GM12878 (cell line): ENCODE measurements around the gene ZNF408. TPM values are rescaled to one million over a fixed set of nuclear protein-coding genes. Genes with fewer than 3 reads are reported as not detected.

Experiments used
- CHD4 ChIP-seq: fragments of 200-600 bp; sonication (generic); IDR thresholded peaks from 2 replicates; pipeline ENCODE4 v1.6.1; 2016; ENCODE audit warnings: mild to moderate bottlenecking
- IRF5 ChIP-seq: fragments of 450-650 bp; IDR thresholded peaks from 2 replicates; pipeline ENCODE4 v1.6.1; 2017; ENCODE audit warnings: borderline replicate concordance
- NBN ChIP-seq: fragments of 450-650 bp; IDR thresholded peaks from 2 replicates; pipeline ENCODE4 v1.6.1; 2016
- NFIC ChIP-seq: IDR thresholded peaks from 2 replicates; pipeline ENCODE4 v1.6.1; 2012; ENCODE audit warnings: low read depth, mild to moderate bottlenecking, inconsistent platforms, low read length, moderate library complexity
- SREBF2 ChIP-seq: IDR thresholded peaks from 2 replicates; pipeline ENCODE4 v1.6.1; 2012; ENCODE audit warnings: mild to moderate bottlenecking, low read length
- ZBTB33 ChIP-seq: fragments of 450-650 bp; IDR thresholded peaks from 2 replicates; pipeline ENCODE4 v1.6.1; 2017; ENCODE audit warnings: mild to moderate bottlenecking
- ZSCAN29 ChIP-seq: fragments of 450-650 bp; IDR thresholded peaks from 2 replicates; pipeline ENCODE4 v1.6.1; 2017; ENCODE audit warnings: mild to moderate bottlenecking, moderate library complexity
- polyA plus RNA-seq, 11 experiments: library from polyadenylated mRNA; depleted of rRNA in 4 of 11; unstranded in 6 of 11; stranded (reverse) in 5 of 11; fragments of >200 nt; fragmentation: Nextera tagmentation in 4 of 11; fragmentation: Illumina TruSeq in 1 of 11; extraction: Ambion mirVana in 4 of 11; extraction: Trizol in 1 of 11; gene quantifications; 1 replicate in 1 of 11; 2 replicates in 10 of 11; pipeline versions ENCODE4 v1.2.1 to v1.2.3, GENCODE V29; 2011 to 2016; ENCODE audit warnings: inconsistent platforms in 2 of 11, missing spikeins in 2 of 11, low read depth in 1 of 11
- total RNA-seq, 4 experiments: library from RNA; depleted of rRNA in 3 of 4; stranded (reverse); fragments of >200 nt in 3 of 4; fragmentation: Illumina TruSeq in 1 of 4; extraction: Trizol in 1 of 4; gene quantifications; 2 replicates each; pipeline versions ENCODE4 v1.2.1 to v1.2.3, GENCODE V29; 2013 to 2021
- TF ChIP-seq, protein P1 (sequence below): IDR thresholded peaks from 2 replicates; pipeline ENCODE4 v1.6.1; 2012; ENCODE audit warnings: mild to moderate bottlenecking, low read depth, low read length
- TF ChIP-seq, protein P2 (sequence below), 3 experiments: IDR thresholded peaks in 2 of 3; conservative IDR thresholded peaks in 1 of 3; 2 replicates each; pipeline ENCODE4 v1.5.1; 2011; ENCODE audit warnings: low read depth in 3 of 3, low read length in 3 of 3, mild to moderate bottlenecking in 3 of 3, control low read depth in 2 of 3, moderate library complexity in 2 of 3, inconsistent platforms in 1 of 3, mixed read lengths in 1 of 3; ENCODE audit not compliant: control insufficient read depth in 2 of 3, insufficient read depth in 1 of 3; ENCODE audit errors: extremely low read depth in 1 of 3
- TF ChIP-seq, protein P3 (sequence below): fragments of 450-650 bp; IDR thresholded peaks from 2 replicates; pipeline ENCODE4 v1.6.1; 2016; ENCODE audit warnings: mild to moderate bottlenecking

The ZNF408 gene
- total and polyA plus RNA-seq, 10 of the 15 experiments (the other 5 are each of a cell fraction or from before 2014, with no cell fraction given) = 0.19 to 11.3 (median 7.2) TPM

DNA sequence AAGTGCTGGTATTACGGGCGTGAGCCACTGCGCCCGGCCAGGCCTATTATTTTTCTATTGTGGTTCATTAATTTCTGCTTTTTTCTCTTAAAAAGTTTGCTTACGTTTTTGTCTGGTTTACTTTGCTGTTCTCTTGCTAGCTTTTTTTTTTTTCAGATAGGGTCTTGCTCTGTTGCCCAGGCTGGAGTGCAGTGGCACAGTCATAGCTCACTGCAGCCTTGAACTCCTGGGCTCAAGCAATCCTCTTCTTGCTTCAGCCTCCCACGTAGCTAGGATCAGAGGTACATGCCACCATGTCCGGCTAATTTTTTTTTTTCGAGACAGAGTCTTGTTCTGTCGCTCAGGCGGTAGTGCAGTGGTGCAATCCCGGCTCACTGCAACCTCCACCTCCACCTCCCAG lies 36.9 kb downstream of the ZNF408 start (continued):
- TF ChIP-seq, protein P1, sequence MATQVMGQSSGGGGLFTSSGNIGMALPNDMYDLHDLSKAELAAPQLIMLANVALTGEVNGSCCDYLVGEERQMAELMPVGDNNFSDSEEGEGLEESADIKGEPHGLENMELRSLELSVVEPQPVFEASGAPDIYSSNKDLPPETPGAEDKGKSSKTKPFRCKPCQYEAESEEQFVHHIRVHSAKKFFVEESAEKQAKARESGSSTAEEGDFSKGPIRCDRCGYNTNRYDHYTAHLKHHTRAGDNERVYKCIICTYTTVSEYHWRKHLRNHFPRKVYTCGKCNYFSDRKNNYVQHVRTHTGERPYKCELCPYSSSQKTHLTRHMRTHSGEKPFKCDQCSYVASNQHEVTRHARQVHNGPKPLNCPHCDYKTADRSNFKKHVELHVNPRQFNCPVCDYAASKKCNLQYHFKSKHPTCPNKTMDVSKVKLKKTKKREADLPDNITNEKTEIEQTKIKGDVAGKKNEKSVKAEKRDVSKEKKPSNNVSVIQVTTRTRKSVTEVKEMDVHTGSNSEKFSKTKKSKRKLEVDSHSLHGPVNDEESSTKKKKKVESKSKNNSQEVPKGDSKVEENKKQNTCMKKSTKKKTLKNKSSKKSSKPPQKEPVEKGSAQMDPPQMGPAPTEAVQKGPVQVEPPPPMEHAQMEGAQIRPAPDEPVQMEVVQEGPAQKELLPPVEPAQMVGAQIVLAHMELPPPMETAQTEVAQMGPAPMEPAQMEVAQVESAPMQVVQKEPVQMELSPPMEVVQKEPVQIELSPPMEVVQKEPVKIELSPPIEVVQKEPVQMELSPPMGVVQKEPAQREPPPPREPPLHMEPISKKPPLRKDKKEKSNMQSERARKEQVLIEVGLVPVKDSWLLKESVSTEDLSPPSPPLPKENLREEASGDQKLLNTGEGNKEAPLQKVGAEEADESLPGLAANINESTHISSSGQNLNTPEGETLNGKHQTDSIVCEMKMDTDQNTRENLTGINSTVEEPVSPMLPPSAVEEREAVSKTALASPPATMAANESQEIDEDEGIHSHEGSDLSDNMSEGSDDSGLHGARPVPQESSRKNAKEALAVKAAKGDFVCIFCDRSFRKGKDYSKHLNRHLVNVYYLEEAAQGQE = no peak
- TF ChIP-seq NFIC = no peak
- TF ChIP-seq ZSCAN29 = no peak
- no peak for TF ChIP-seq ZBTB33
- no peak for TF ChIP-seq CHD4
- TF ChIP-seq NBN = no peak
- TF ChIP-seq, protein P2, sequence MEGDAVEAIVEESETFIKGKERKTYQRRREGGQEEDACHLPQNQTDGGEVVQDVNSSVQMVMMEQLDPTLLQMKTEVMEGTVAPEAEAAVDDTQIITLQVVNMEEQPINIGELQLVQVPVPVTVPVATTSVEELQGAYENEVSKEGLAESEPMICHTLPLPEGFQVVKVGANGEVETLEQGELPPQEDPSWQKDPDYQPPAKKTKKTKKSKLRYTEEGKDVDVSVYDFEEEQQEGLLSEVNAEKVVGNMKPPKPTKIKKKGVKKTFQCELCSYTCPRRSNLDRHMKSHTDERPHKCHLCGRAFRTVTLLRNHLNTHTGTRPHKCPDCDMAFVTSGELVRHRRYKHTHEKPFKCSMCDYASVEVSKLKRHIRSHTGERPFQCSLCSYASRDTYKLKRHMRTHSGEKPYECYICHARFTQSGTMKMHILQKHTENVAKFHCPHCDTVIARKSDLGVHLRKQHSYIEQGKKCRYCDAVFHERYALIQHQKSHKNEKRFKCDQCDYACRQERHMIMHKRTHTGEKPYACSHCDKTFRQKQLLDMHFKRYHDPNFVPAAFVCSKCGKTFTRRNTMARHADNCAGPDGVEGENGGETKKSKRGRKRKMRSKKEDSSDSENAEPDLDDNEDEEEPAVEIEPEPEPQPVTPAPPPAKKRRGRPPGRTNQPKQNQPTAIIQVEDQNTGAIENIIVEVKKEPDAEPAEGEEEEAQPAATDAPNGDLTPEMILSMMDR (IDR thresholded peaks at IDR 0.05 in 2 of 3, conservative IDR thresholded peaks at IDR 0.05 in 1 of 3; ENCODE audit: control insufficient read depth in 2 of 3, extremely low read depth in 1 of 3, insufficient read depth in 1 of 3, low read depth in 3 of 3, low read length in 3 of 3) = no peak
- TF ChIP-seq, protein P3, sequence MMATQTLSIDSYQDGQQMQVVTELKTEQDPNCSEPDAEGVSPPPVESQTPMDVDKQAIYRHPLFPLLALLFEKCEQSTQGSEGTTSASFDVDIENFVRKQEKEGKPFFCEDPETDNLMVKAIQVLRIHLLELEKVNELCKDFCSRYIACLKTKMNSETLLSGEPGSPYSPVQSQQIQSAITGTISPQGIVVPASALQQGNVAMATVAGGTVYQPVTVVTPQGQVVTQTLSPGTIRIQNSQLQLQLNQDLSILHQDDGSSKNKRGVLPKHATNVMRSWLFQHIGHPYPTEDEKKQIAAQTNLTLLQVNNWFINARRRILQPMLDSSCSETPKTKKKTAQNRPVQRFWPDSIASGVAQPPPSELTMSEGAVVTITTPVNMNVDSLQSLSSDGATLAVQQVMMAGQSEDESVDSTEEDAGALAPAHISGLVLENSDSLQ = no peak
- TF ChIP-seq SREBF2 = no peak
- no peak for TF ChIP-seq IRF5
- TF ChIP-seq, all 136 proteins: peak for 0
